Naive thymus-derived CD4-positive, alpha-beta T cell (primary cell): ENCODE measurements around the gene ABI3BP. TPM values are rescaled to one million over a fixed set of nuclear protein-coding genes. Genes with fewer than 3 reads are reported as not detected.

Source experiments
- ATAC-seq: fragments of 150-1000 bp; cut with Tn5 transposase; 2 replicates; pipeline ENCODE4 v1.10.0; 2021; ENCODE audit warnings: mild to moderate bottlenecking, moderate library complexity
- CTCF ChIA-PET: fragments of 350-600 bp; sonication (Branson Sonifier 250); formaldehyde crosslinking; loops from one replicate; lab custom pipeline; 2021; ENCODE audit warnings: antibody characterized with exemption; lab: Charles Lee
- POLR2A ChIA-PET: fragments of 350-600 bp; sonication (Branson Sonifier 250); formaldehyde crosslinking; loops from one replicate; lab custom pipeline; 2021; ENCODE audit warnings: antibody characterized with exemption, inconsistent platforms; lab: Charles Lee
- DNase-seq, 9 donors: peaks; one replicate each; pipeline versions ENCODE4 v3.0.0 to v3.0.0-alpha.2; 2020 to 2022; ENCODE audit warnings: mixed read lengths in 1 of 9
- H3K27ac ChIP-seq: one replicate; pipeline ENCODE4 v1.7.0; 2013; ENCODE audit warnings: mild to moderate bottlenecking, low read depth, low read length, moderate library complexity
- H3K27me3 ChIP-seq, 2 donors: one replicate each; pipeline ENCODE4 v1.7.0; 2013; ENCODE audit warnings: low read length in 2 of 2, mild to moderate bottlenecking in 2 of 2, moderate library complexity in 2 of 2; ENCODE audit not compliant: control insufficient read depth in 2 of 2, insufficient read depth in 2 of 2
- H3K36me3 ChIP-seq, 3 experiments: 1 replicate in 2 of 3; 2 replicates in 1 of 3; pipeline ENCODE4 v1.7.0; 2013; ENCODE audit warnings: low read length in 3 of 3, mild to moderate bottlenecking in 3 of 3, moderate library complexity in 1 of 3; ENCODE audit not compliant: insufficient read depth in 3 of 3, control insufficient read depth in 2 of 3
- H3K4me1 ChIP-seq, 2 donors: one replicate each; pipeline ENCODE4 v1.7.0; 2013; ENCODE audit warnings: low read length in 2 of 2, mild to moderate bottlenecking in 2 of 2, moderate library complexity in 1 of 2; ENCODE audit not compliant: control insufficient read depth in 2 of 2, insufficient read depth in 2 of 2
- H3K4me3 ChIP-seq: 2 replicates; pipeline ENCODE4 v1.7.0; 2013; ENCODE audit warnings: mild to moderate bottlenecking, low read length
- H3K9me3 ChIP-seq, 3 experiments: 1 replicate in 2 of 3; 2 replicates in 1 of 3; pipeline ENCODE4 v1.7.0; 2013; ENCODE audit warnings: low read length in 3 of 3; ENCODE audit not compliant: control insufficient read depth in 2 of 3
- H3K27ac Mint-ChIP-seq, 9 donors: one replicate each; pipeline ENCODE4 v1.8.0; 2020 to 2022; ENCODE audit warnings: mixed read lengths in 9 of 9, mild to moderate bottlenecking in 8 of 9, moderate library complexity in 5 of 9, inconsistent platforms in 2 of 9
- H3K27me3 Mint-ChIP-seq, 5 donors: one replicate each; pipeline ENCODE4 v1.8.0; 2021 to 2022; ENCODE audit warnings: mixed read lengths in 5 of 5, mild to moderate bottlenecking in 1 of 5
- H3K36me3 Mint-ChIP-seq, 5 donors: one replicate each; pipeline ENCODE4 v1.8.0; 2020 to 2022; ENCODE audit warnings: mixed read lengths in 5 of 5, mild to moderate bottlenecking in 3 of 5, inconsistent platforms in 1 of 5
- H3K4me1 Mint-ChIP-seq, 7 donors: one replicate each; pipeline ENCODE4 v1.8.0; 2020 to 2022; ENCODE audit warnings: mixed read lengths in 7 of 7, mild to moderate bottlenecking in 3 of 7, inconsistent platforms in 1 of 7
- H3K4me3 Mint-ChIP-seq, 10 donors: one replicate each; pipeline ENCODE4 v1.8.0; 2020 to 2022; ENCODE audit warnings: mild to moderate bottlenecking in 10 of 10, mixed read lengths in 10 of 10, moderate library complexity in 6 of 10, inconsistent platforms in 2 of 10
- H3K9me3 Mint-ChIP-seq, 11 donors: one replicate each; pipeline ENCODE4 v1.8.0; 2020 to 2022; ENCODE audit warnings: mixed read lengths in 11 of 11, mild to moderate bottlenecking in 4 of 11, inconsistent platforms in 1 of 11, moderate library complexity in 1 of 11
- intact Hi-C, 2 donors: fragments of 100-400 bp; cut with micrococcal nuclease; formaldehyde crosslinking; loops; one replicate each; pipeline ENCODE4 v1.15.1; 2023
- polyA plus RNA-seq, 2 donors: library from polyadenylated mRNA; unstranded; fragments of 300-500 nt; fragmentation: Illumina TruSeq; gene quantifications; one replicate each; pipeline ENCODE4 v1.2.3, GENCODE V29; 2021
- total RNA-seq, 6 experiments: library from RNA in 5 of 6; stranded (reverse) in 5 of 6; gene quantifications; 1 replicate in 5 of 6; 2 replicates in 1 of 6; pipeline ENCODE4 v1.2.3 and lab custom pipeline; 2021 to 2026

Gene ABI3BP
- total and polyA plus RNA-seq, 7 experiments from 2014 or later: not detected

DNA sequence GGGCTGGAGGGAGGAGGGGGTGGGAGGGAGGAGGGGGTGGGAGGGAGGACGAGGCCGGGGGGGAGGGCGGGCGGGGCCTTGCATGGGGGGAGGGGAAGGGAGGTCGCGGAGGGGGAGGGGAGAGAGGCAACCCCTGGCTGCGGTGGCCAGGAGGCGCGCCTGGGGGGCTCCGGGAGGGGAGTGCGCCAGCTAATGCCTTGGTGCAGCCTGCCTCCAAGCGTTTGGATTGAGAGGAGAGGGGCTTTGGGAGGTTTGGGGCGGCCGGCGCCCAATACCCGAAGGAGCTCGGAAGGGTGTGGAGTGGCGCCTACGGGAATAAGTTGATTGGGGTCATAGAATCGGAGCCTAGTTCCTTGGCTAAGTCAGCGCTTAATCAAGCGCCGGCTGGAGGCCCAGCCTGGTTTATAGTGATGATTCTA is 283.4 kb downstream of the ABI3BP start:
- intact Hi-C loops: loop anchor here (1.0 to 10.0 kb wide), 19 partner anchors 45 to 1065 kb away; partner anchors contain the start of genes CMSS1 (in 2 of the 2), LNP1 (in 2 of the 2), NIT2 (in 2 of the 2) and PCNP (in 2 of the 2)
- H3K27me3 Mint-ChIP-seq: peaks cover 0 to 14% (median 6%) of the 10 kb centered on the region in 5 donors
- H3K9me3 Mint-ChIP-seq: peaks cover 0 to 7% (median 2%) of the 10 kb centered on the region in 11 donors

DNA sequence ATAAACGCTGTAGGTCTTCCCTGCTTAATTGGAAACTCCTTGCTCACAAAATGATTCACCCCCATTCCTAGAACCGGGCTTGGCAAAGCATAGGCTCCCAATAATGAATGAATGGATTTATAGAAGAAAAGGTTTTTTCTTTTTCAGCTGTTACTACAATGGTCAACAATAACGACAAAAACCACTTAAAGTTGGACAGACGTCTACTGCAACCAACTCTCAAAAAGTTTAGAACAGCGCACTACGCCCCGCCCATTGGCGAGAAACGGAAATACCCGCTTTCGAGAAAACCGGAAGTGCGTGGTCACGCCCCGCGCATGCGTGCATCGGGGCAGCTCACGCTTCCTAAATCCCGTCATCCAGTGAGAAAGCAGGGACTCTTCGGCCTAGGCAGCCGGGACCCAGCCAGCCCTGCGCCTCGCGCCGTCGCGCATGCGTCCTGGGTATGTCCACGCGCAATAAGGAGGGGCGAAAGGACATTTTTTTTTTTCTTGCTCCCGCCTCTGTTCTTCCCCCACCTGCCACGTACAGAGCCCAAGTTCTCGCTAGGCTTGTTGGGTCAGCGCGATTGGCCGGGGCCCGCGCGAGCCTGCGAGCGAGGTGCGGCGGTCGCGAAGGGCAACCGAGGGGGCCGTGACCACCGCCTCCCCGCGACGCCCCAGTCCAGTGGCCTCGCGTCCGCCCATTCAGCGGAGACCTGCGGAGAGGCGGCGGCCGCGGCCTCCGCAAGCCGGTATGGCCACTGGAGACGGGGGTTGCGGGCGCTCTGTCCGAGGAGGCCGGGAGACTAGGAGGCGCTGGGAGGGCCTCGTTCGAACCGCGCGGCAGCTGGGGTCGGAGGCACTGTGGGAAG is 284.0 kb downstream of the ABI3BP start, which contains the start of gene TFG:
Gene TFG, plus strand, starts transcription at position 506 of the 853 bp plus-strand sequence. CDS start 4,192 bp downstream, outside the sequence.
- Histone ChIP-seq H3K27ac (peak within 1 kb of the TSS; percentile 90), H3K36me3 (peaks cover 0 to 5% (median 0%) of the 10 kb centered on the region in 3 experiments), H3K4me1 (peaks cover 19 to 21% of the 10 kb centered on the region in 2 donors), H3K27me3 (no peaks in the 10 kb centered on the region), H3K9me3 (no peaks in the 10 kb centered on the region), H3K4me3 (peak within 1 kb of the TSS; percentile 68)
- peak; percentile 94 to 98 (median 96) for DNase-seq
- Mint-ChIP-seq H3K27me3 (peaks cover 0 to 14% (median 6%) of the 10 kb centered on the region in 5 donors), H3K27ac (peak within 1 kb of the TSS; percentile 95 to 99 (median 98)), H3K4me1 (peaks cover 32 to 50% (median 47%) of the 10 kb centered on the region in 7 donors), H3K4me3 (peak within 1 kb of the TSS; percentile 85 to 98 (median 94)), H3K36me3 (peaks cover 0 to 28% (median 13%) of the 10 kb centered on the region in 5 donors), H3K9me3 (peaks cover 0 to 7% (median 2%) of the 10 kb centered on the region in 11 donors)
- ChIA-PET CTCF (interaction anchor here (0.6 kb wide), 1 partner anchor 1383 kb away, joined by 3 read pairs; no protein-coding TSS in a partner anchor), POLR2A (interaction anchor here (0.5 to 2.2 kb wide), 7 partner anchors 26 to 1139 kb away, joined by 3 to 7 read pairs (median 3); partner anchors contain the start of genes LNP1, TBC1D23 and TOMM70)
- peak; percentile 95 for ATAC-seq
- intact Hi-C loops: loop anchor here (1.0 to 10.0 kb wide), 14 partner anchors 59 to 1066 kb away; partner anchors contain the start of genes CMSS1 (in 2 of the 2), LNP1 (in 2 of the 2), PCNP (in 2 of the 2) and TBC1D23 (in 2 of the 2)

More for the DNA sequence above, 283.4 kb downstream of the ABI3BP start:
- Histone ChIP-seq H3K27me3 (no peaks in the 10 kb centered on the region), H3K4me1 (peaks cover 19 to 21% of the 10 kb centered on the region in 2 donors), H3K36me3 (peaks cover 0 to 10% (median 0%) of the 10 kb centered on the region in 3 experiments), H3K4me3 (peak overlapping the region; percentile 67), H3K27ac (peak overlapping the region; percentile 90), H3K9me3 (no peaks in the 10 kb centered on the region)
- peaks cover 36 to 54% (median 49%) of the 10 kb centered on the region in 7 donors for H3K4me1 Mint-ChIP-seq
- ChIA-PET POLR2A (interaction anchor here (0.6 to 2.2 kb wide), 3 partner anchors 12 to 966 kb away, joined by 3 to 7 read pairs (median 3); partner anchors contain the start of gene LNP1), CTCF (no interaction called here)
- H3K36me3 Mint-ChIP-seq: peaks cover 0 to 29% (median 15%) of the 10 kb centered on the region in 5 donors
- ATAC-seq: no peak
- peak overlapping the region; percentile 85 to 98 (median 90) for H3K4me3 Mint-ChIP-seq
- H3K27ac Mint-ChIP-seq: peak overlapping the region; percentile 12 to 99 (median 92)
- DNase-seq: peak in 8 of 9 donors; percentile 14 to 48 (median 32)

DNA sequence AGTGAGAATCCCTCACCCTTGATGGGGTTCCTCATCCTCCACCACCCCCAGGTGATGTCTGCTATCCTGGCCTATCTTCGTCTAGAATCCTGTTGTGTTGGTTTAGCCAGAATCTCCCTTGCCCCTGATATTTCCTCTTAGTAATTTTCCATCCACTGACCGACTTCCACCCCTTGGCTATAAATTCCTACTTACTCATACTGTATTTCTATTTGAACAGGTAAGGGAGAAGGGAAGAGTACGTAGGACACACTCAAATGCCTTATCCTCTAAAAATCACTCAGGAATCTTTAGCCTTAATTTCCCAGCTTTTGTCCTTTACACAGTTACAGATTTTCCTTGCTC is 284.6 kb downstream of the ABI3BP start:
- H3K36me3 ChIP-seq: no peaks in the 10 kb centered on the region
- peak overlapping the region; percentile 90 for H3K27ac ChIP-seq
- peaks cover 0 to 7% (median 2%) of the 10 kb centered on the region in 11 donors for H3K9me3 Mint-ChIP-seq
- H3K4me1 Mint-ChIP-seq: peaks cover 31 to 44% (median 41%) of the 10 kb centered on the region in 7 donors
- CTCF ChIA-PET: interaction anchor here (0.6 kb wide), 1 partner anchor 1384 kb away, joined by 3 read pairs; no protein-coding TSS in a partner anchor
- peak in 1 of 9 donors; percentile 3 for DNase-seq
- POLR2A ChIA-PET: interaction anchor here (0.5 to 1.4 kb wide), 5 partner anchors 27 to 1140 kb away, joined by 3 to 4 read pairs (median 3); partner anchors contain the start of genes LNP1, TBC1D23 and TOMM70
- H3K36me3 Mint-ChIP-seq: peaks cover 0 to 27% (median 11%) of the 10 kb centered on the region in 5 donors
- peak overlapping the region; percentile 85 to 98 (median 94) for H3K4me3 Mint-ChIP-seq
- peaks cover under 1 to 14% (median 8%) of the 10 kb centered on the region in 5 donors for H3K27me3 Mint-ChIP-seq
- intact Hi-C loops: loop anchor here (2.0 to 10.0 kb wide), 4 partner anchors 804 to 1066 kb away; partner anchors contain the start of genes CMSS1 (in 1 of the 2), NXPE3 (in 1 of the 2), SENP7 (in 1 of the 2) and ZBTB11 (in 1 of the 2)
- no peak for ATAC-seq
- H3K27me3 ChIP-seq: no peaks in the 10 kb centered on the region
- H3K9me3 ChIP-seq: no peaks in the 10 kb centered on the region
- peak overlapping the region; percentile 68 for H3K4me3 ChIP-seq
- H3K27ac Mint-ChIP-seq: peak overlapping the region; percentile 95 to 99 (median 98)
- H3K4me1 ChIP-seq: peaks cover 19 to 21% of the 10 kb centered on the region in 2 donors

DNA sequence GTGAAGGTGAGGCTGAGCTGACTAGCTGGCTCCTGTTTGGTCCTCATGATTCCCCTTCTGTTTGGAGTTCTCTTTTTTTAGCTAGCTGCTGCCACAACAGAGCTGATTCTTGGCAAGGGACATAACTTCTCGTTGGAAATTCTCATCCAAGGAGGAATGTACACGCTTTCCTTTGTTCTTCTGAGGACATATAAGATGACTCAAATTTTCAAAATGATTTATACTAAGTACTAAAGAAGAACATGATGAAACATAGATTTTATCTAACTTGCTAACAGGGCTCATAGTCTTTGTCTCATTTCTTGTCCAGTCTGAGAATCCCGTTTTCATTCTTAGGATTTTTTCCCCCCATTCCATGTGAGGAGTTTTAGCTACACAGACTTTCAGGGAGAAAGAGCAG is 286.9 kb downstream of the ABI3BP start:
- Histone ChIP-seq H3K36me3 (no peaks in the 10 kb centered on the region), H3K4me3 (no peak overlapping the region), H3K4me1 (peaks cover 14 to 17% of the 10 kb centered on the region in 2 donors), H3K27ac (no peak overlapping the region), H3K27me3 (no peaks in the 10 kb centered on the region), H3K9me3 (no peaks in the 10 kb centered on the region)
- POLR2A ChIA-PET: no interaction called here
- CTCF ChIA-PET: no interaction called here
- Mint-ChIP-seq H3K4me1 (peaks cover 15 to 23% (median 21%) of the 10 kb centered on the region in 7 donors), H3K27me3 (peaks cover 7 to 24% (median 15%) of the 10 kb centered on the region in 5 donors), H3K27ac (peak overlapping the region in 1 of 9 donors; percentile 35), H3K9me3 (peaks cover 0 to 7% (median 2%) of the 10 kb centered on the region in 11 donors), H3K36me3 (peaks cover 0 to 16% (median 3%) of the 10 kb centered on the region in 5 donors), H3K4me3 (no peak overlapping the region)
- DNase-seq (no peak), ATAC-seq (no peak)
- intact Hi-C loops: loop anchor here (5.0 to 10.0 kb wide), 3 partner anchors 806 to 1068 kb away; partner anchors contain the start of genes CMSS1 (in 1 of the 2), NXPE3 (in 1 of the 2) and SENP7 (in 1 of the 2)

DNA sequence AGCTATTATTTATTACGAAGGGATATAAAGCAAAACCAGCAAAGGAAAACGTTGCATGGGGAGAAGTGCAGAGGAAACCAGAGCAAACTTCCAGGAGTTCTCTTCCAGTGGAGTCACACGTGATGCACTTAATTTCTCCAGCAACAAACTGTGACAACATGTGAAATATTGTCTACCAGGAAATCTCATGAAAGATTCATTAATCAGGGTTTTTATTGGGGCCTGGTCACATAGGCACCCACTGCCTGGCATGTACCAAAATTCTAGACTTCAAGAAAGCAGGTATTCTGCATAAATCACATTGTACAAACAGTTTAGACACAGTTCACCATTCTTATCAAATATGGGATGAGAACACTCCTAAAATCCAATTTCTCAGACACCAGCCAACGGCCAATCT is 289.4 kb downstream of the ABI3BP start:
- Mint-ChIP-seq H3K4me1 (peaks cover 5 to 8% (median 5%) of the 10 kb centered on the region in 7 donors), H3K4me3 (no peak overlapping the region), H3K27me3 (peaks cover 13 to 38% (median 27%) of the 10 kb centered on the region in 5 donors), H3K9me3 (peaks cover 0 to 4% (median 0%) of the 10 kb centered on the region in 11 donors), H3K27ac (no peak overlapping the region), H3K36me3 (peaks cover 0 to 5% (median 0%) of the 10 kb centered on the region in 5 donors)
- Histone ChIP-seq H3K9me3 (no peaks in the 10 kb centered on the region), H3K27ac (no peak overlapping the region), H3K27me3 (no peaks in the 10 kb centered on the region), H3K36me3 (no peaks in the 10 kb centered on the region), H3K4me1 (peaks cover 5 to 6% of the 10 kb centered on the region in 2 donors), H3K4me3 (no peak overlapping the region)
- intact Hi-C loops: loop anchor here in 1 of 2 donors (10.0 kb wide), 1 partner anchor 1071 kb away; the partner anchor contains the start of gene NXPE3
- no peak for ATAC-seq
- CTCF ChIA-PET: no interaction called here
- POLR2A ChIA-PET: no interaction called here
- no peak for DNase-seq

DNA sequence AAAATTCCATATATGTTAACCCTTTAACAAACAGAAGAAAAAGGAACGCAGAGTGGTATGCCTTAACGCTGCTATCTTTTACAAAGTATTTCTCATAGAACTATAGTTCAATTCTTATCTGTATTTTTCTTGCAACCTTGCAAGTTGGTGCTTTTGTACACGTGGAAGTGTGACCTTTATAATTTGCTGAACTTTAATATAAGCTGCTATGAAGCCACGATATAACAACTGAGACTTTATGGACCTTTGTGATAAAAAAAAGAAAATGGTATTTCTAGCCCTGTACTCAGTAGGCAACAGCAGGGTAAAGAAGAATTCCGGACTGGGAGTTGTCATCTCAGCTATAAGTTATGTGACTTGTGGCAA is 290.3 kb downstream of the ABI3BP start:
- Histone ChIP-seq H3K27ac (no peak overlapping the region), H3K4me3 (no peak overlapping the region), H3K9me3 (no peaks in the 10 kb centered on the region), H3K27me3 (no peaks in the 10 kb centered on the region), H3K4me1 (no peaks in the 10 kb centered on the region), H3K36me3 (no peaks in the 10 kb centered on the region)
- Mint-ChIP-seq H3K27ac (no peak overlapping the region), H3K4me3 (no peak overlapping the region), H3K9me3 (no peaks in the 10 kb centered on the region), H3K4me1 (no peaks in the 10 kb centered on the region), H3K27me3 (peaks cover 19 to 47% (median 35%) of the 10 kb centered on the region in 5 donors), H3K36me3 (no peaks in the 10 kb centered on the region)
- DNase-seq (no peak), ATAC-seq (no peak)
- ChIA-PET CTCF (no interaction called here), POLR2A (no interaction called here)
- intact Hi-C loops: loop anchor here in 1 of 2 donors (10.0 kb wide), 1 partner anchor 1072 kb away; the partner anchor contains the start of gene NXPE3
